ENCODE results near the gene KCNMA1. TPM values are rescaled to one million over a fixed set of nuclear protein-coding genes. Genes with fewer than 3 reads are reported as not detected.

KCNMA1 gene
- total RNA-seq, 1 donor from 2014 or later: 41.3 TPM

DNA sequence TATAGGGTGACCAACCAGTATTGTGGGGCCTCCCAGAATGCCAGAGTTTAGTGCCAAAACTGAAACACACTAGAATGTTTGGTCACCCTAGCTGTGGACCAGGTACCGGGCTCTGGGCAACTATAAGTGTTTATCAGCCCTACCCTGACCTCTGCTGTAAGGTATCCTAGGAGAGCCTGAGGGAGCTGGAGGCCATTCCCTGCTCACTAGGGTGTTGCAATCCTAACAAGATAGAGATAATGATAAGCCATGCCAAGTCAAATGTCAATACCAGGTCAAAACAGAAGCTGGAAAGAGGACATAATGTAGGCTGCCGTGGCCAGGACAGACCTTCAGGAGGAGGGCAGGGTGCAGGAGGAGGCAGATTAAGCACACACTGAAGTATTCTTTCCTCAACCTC is 151.8 kb downstream of the KCNMA1 start:
- H3K27ac ChIP-seq: no peak overlapping the region
- intact Hi-C loops (cut with DNase I): no loop called here
- H3K4me1 ChIP-seq: no peaks in the 10 kb centered on the region
- DNase-seq (no peak), ATAC-seq (peak in 1 of 2 donors; percentile 29)
- no peaks in the 10 kb centered on the region for H3K27me3 ChIP-seq (ENCODE audit: low read depth)
- no peaks in the 10 kb centered on the region for H3K36me3 ChIP-seq
- no peaks in the 10 kb centered on the region for H3K9me3 ChIP-seq
- TF ChIP-seq, protein P1, sequence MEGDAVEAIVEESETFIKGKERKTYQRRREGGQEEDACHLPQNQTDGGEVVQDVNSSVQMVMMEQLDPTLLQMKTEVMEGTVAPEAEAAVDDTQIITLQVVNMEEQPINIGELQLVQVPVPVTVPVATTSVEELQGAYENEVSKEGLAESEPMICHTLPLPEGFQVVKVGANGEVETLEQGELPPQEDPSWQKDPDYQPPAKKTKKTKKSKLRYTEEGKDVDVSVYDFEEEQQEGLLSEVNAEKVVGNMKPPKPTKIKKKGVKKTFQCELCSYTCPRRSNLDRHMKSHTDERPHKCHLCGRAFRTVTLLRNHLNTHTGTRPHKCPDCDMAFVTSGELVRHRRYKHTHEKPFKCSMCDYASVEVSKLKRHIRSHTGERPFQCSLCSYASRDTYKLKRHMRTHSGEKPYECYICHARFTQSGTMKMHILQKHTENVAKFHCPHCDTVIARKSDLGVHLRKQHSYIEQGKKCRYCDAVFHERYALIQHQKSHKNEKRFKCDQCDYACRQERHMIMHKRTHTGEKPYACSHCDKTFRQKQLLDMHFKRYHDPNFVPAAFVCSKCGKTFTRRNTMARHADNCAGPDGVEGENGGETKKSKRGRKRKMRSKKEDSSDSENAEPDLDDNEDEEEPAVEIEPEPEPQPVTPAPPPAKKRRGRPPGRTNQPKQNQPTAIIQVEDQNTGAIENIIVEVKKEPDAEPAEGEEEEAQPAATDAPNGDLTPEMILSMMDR (IDR thresholded peaks at IDR 0.05): no peak
- H3K4me3 ChIP-seq: no peak overlapping the region

GRCh38 chr10:77482072-77482471 is 155.5 kb downstream of the KCNMA1 start:
- TF ChIP-seq, protein P1 (IDR thresholded peaks at IDR 0.05): no peak
- no peak for ATAC-seq
- no peaks in the 10 kb centered on the region for H3K36me3 ChIP-seq
- H3K4me1 ChIP-seq: no peaks in the 10 kb centered on the region
- H3K27me3 ChIP-seq (ENCODE audit: low read depth): no peaks in the 10 kb centered on the region
- H3K27ac ChIP-seq: no peak overlapping the region
- no peaks in the 10 kb centered on the region for H3K9me3 ChIP-seq
- intact Hi-C loops (cut with DNase I): no loop called here
- DNase-seq: no peak
- no peak overlapping the region for H3K4me3 ChIP-seq

GRCh38 chr10:77479586-77479985 is 158.0 kb downstream of the KCNMA1 start:
- intact Hi-C loops (cut with DNase I): no loop called here
- Histone ChIP-seq H3K27ac (no peak overlapping the region), H3K4me1 (no peaks in the 10 kb centered on the region), H3K9me3 (no peaks in the 10 kb centered on the region), H3K36me3 (no peaks in the 10 kb centered on the region), H3K4me3 (no peak overlapping the region), H3K27me3 (ENCODE audit: low read depth) (no peaks in the 10 kb centered on the region)
- TF ChIP-seq, protein P1 (IDR thresholded peaks at IDR 0.05): no peak
- ATAC-seq (no peak), DNase-seq (no peak)

DNA sequence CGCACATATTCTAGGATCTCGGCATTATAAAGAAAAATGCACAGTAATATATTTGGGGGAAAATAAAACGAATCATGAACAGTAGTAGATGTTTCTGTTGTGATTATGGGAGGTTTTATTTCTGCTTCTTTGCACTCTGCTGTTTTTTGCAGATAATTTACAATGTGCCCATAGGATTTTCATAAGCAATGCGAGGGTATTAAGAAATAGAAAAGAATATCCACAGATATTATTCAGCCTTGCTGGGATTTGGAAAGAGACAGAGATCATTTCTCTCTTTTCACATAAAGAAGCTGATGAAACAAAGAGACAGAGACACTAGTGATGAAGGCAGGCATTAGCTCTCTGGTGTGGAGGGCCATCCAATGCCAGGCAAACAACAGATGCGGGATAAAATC is 158.6 kb downstream of the KCNMA1 start:
- H3K36me3 ChIP-seq: no peaks in the 10 kb centered on the region
- DNase-seq (no peak), ATAC-seq (no peak)
- intact Hi-C loops (cut with DNase I): no loop called here
- TF ChIP-seq, protein P1 (IDR thresholded peaks at IDR 0.05): no peak
- no peaks in the 10 kb centered on the region for H3K9me3 ChIP-seq
- no peaks in the 10 kb centered on the region for H3K4me1 ChIP-seq
- no peak overlapping the region for H3K27ac ChIP-seq
- H3K4me3 ChIP-seq: no peak overlapping the region
- H3K27me3 ChIP-seq (ENCODE audit: low read depth): no peaks in the 10 kb centered on the region

- Histone ChIP-seq H3K9me3 (no peaks in the 10 kb centered on the region), H3K27me3 (ENCODE audit: low read depth) (no peaks in the 10 kb centered on the region), H3K27ac (no peak overlapping the region), H3K36me3 (no peaks in the 10 kb centered on the region), H3K4me1 (no peaks in the 10 kb centered on the region), H3K4me3 (no peak overlapping the region)
- ATAC-seq: no peak
- intact Hi-C loops (cut with DNase I): no loop called here
- TF ChIP-seq, protein P1 (IDR thresholded peaks at IDR 0.05): no peak
- DNase-seq: no peak
Measured at GRCh38 chr10:77478247-77478961, 159.2 kb downstream of the KCNMA1 start.
